Stimulated activated CD4-positive, alpha-beta T cell treated with anti-CD3 and anti-CD28 coated beads, TNF-alpha, amount 100 ng/mL, for 4 hours (primary cell): ENCODE data around the gene TTC24.

Experiments used
- DNase-seq, 3 experiments: peaks; one replicate each; pipeline ENCODE4 v3.0.0-alpha.2; 2020; ENCODE audit warnings: low read depth in 3 of 3

TTC24 gene

GRCh38 chr1:156554971-156555370 lies 24.6 kb upstream of the TTC24 start:
- no peak for DNase-seq

- DNase-seq, result no peak
These were observed 23.8 kb upstream of the TTC24 start for GRCh38 chr1:156555715-156556114.

DNA sequence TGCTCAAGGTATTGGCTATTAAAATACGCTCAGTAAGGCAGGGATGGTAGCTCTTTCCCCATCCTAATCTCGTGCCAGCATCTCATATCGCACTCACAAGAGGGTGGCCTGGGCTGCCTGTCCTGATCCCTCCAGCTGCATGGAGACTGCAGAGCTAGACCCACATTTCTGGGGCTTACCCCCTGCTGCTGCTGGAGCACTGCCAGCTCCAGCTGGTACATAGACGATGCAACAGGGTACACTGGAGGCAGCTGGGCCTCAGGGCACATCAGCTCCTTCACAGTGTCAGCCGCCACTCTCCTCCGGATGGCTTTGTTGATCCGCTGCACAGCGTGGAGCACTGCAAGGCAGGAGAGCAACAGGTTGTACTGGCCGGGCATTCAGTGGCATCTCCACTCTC lies 23.2 kb upstream of the TTC24 start:
- DNase-seq, result no peak

DNA sequence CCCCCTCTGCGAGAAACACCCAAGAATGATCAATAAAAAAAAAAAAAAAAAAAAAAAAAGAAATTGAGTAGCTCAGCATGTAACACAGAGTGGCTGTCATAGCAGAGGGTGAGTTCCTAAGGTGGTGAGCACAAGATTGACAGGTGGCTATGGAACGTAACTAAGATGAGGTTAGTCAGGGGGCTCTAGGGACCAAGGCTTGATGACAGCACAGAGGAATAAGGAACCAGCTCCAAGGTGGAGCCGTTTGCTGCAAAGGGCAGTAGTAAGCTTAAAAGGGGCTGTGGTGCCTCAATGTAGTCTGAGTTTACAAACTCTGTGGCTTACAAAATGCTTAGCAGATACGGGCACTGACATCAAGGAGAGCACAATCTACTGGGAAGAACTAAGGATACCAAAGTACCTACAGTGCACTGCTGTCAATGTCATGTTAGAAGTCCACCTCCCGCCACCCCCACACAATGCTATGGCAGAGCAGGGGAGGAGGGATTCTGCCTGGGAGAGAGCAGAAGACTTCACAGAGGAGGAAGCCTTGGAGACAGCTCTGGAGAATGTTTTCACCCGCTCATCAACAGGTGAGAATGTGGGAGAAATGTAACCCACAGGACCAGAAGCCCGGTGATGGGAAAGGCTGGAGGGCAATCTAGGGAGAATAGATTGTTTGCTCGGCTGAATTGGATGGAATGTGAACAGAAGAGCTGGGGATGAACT lies 20.3 kb upstream of the TTC24 start:
- DNase-seq, result no peak

DNA sequence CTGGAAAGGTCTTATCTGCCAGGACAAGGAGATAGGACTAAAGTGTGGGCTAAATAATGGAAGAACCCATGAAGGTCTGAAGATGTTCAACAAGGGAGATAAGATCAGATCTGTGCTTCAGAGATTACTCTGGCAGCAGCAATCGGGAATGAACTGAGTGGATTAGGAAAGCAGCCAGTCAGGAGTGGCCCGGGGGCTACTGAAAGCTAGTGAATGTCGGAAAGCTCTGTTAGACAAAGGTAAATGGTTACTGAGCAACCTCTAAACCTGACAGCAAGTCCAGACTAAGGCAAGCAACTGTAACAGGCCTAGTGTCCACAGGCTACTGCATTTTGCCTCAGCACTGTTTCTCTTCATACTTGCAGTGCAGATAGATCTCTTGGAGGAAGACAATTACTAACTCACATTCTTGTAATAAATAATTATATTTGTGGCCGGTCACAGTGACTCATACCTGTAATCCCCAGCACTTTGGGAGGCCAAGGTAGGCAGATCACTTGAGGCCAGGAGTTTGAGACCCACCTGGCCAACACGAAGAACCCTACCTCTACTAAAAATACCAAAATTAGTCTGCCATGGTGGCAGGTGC lies 19.6 kb upstream of the TTC24 start:
- no peak for DNase-seq

- no peak for DNase-seq
These were observed 18.8 kb upstream of the TTC24 start for GRCh38 chr1:156560585-156561163.

- no peak for DNase-seq
These were observed 14.0 kb upstream of the TTC24 start for GRCh38 chr1:156565519-156565918.

GRCh38 chr1:156566436-156566835 lies 13.1 kb upstream of the TTC24 start:
- no peak for DNase-seq

GRCh38 chr1:156571261-156571852 lies 8.2 kb upstream of the TTC24 start:
- no peak for DNase-seq

- DNase-seq, result peak; percentile 33 to 43 (median 40)
These were observed 7.4 kb upstream of the TTC24 start, which contains the start of gene IQGAP3 for GRCh38 chr1:156571919-156572662. IQGAP3 (minus strand) TSS chr1:156572565; CDS start chr1:156572529, 36 bp downstream.

DNA sequence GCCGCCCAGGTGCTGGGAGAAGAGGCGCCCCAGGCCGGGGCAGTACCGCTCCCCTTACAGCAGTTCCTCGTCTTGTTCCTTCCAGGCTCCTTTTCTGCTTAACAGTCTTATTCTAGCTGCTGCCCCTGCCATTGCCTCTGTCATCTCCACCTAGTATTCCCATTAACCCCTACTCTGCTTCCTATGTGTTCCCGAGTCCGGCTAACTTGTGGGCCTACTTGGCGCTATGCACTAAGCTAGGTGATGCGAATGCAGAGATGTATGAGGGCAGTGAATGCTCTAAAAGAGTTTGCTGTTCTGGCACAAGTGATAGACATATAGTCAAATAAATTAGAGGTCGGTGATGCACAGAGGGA lies 6.9 kb upstream of the TTC24 start:
- no peak for DNase-seq

- no peak for DNase-seq
These were observed 5.4 kb upstream of the TTC24 start for GRCh38 chr1:156574039-156574633.

DNA sequence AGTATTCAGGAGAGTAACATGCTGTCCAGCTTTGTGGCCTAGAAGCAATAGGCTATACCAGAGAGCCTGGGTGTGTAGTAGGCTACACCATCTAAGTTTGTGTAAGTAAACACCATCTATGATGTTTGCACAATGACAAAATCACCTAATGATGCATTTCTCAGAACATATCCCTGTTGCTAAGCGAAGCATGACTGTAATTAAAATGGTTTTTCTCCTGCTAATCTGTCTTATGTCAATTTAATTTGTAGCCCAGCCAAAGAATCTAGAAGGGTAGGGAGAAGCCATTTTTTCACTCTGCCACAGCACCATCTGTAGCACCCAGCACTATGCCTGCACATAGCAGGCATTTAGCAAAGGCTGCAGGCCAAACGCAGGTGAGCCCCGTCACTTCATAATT lies 2.0 kb upstream of the TTC24 start:
- DNase-seq, result no peak

DNA sequence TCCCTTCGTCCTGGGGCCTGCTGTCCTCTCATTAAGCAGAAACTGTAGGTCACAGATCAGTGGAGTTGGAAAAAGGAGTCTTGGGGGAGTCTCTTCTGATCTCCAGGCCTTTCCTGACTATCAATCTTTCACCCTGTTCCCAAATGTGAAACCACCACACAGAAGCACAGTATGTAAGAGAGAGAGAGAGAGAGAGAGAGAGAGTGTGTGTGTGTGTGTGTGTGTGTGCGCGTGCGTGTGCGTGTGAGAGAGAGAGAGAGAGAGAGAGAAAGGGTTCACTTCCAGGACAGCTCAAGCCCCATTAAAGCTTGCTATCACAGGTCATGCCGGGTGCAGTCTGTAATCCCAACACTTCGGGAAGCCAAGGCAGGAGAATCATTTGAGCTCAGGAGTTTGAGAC lies 1.5 kb upstream of the TTC24 start:
- no peak for DNase-seq

GRCh38 chr1:156581661-156582387 lies 2.3 kb downstream of the TTC24 start:
- no peak for DNase-seq

- no peak for DNase-seq
These were observed 3.0 kb downstream of the TTC24 start for GRCh38 chr1:156582388-156583017.

GRCh38 chr1:156583821-156584622 lies 4.5 kb downstream of the TTC24 start:
- peak; percentile 29 to 61 (median 39) for DNase-seq

DNA sequence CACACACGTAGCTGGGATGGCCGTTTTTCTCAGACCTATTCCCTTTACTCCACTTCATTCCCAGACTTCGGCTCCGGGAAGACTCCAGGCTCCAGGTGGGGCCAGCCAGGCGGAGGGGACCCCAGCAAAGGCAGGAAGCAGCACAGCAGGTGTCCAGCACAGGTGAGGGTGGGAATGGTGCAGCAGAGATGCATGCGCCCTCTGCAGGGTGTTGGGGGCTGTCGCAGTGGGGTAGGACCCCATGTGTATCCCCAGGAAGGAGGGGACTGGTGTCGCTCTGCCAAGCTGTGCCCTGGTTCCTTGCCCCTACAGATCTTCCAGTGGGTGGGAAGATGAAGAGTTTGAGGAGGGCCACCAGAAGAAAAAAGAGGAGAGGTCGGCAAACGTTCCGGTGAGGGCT lies 5.3 kb downstream of the TTC24 start:
- DNase-seq, result no peak

GRCh38 chr1:156586323-156586722 lies 6.8 kb downstream of the TTC24 start:
- no peak for DNase-seq
